Astrocyte (in vitro differentiated cells and primary cell): ENCODE results near the gene MAEA. TPM values are rescaled to one million over a fixed set of nuclear protein-coding genes. Genes with fewer than 3 reads are reported as not detected.
A peak's percentile ranks its signal among the peaks of the same experiment; 100 is the strongest.

Experiments used
- DNase-seq: peaks from one replicate; pipeline ENCODE4 v3.0.0-alpha.2; 2010; ENCODE audit warnings: low read depth
- FAIRE-seq: peaks from 2 replicates; lab custom pipeline; 2011; peaks lifted over from hg19 to GRCh38; lab: Jason Lieb, UNC
- H2AFZ ChIP-seq: 2 replicates; pipeline ENCODE4 v1.6.0; 2012; ENCODE audit warnings: low read depth, low read length, inconsistent platforms
- H3K27ac ChIP-seq: 2 replicates; pipeline ENCODE4 v1.5.1; 2011; ENCODE audit warnings: low read depth, low read length, inconsistent platforms
- H3K27me3 ChIP-seq: 2 replicates; pipeline ENCODE4 v1.6.0; 2011; ENCODE audit warnings: low read length, inconsistent platforms; ENCODE audit not compliant: insufficient read depth
- H3K36me3 ChIP-seq: 2 replicates; pipeline ENCODE4 v1.5.1; 2011; ENCODE audit warnings: low read length, inconsistent platforms; ENCODE audit not compliant: insufficient read depth
- H3K4me1 ChIP-seq: 2 replicates; pipeline ENCODE4 v1.5.1; 2011; ENCODE audit warnings: low read length, inconsistent platforms; ENCODE audit not compliant: insufficient read depth
- H3K4me2 ChIP-seq: 2 replicates; pipeline ENCODE4 v1.6.0; 2012; ENCODE audit warnings: low read length, inconsistent platforms
- H3K4me3 ChIP-seq: 2 replicates; pipeline ENCODE4 v1.5.1; 2011; ENCODE audit warnings: low read depth, mild to moderate bottlenecking, low read length, inconsistent platforms; ENCODE audit not compliant: insufficient read depth
- H3K79me2 ChIP-seq: 2 replicates; pipeline ENCODE4 v1.6.0; 2012; ENCODE audit warnings: mild to moderate bottlenecking, low read length, inconsistent platforms; ENCODE audit not compliant: insufficient read depth
- H3K9ac ChIP-seq: 2 replicates; pipeline ENCODE4 v1.6.0; 2012; ENCODE audit warnings: mild to moderate bottlenecking, low read length, inconsistent platforms
- H3K9me3 ChIP-seq: 2 replicates; pipeline ENCODE4 v1.5.1; 2012; ENCODE audit warnings: low read depth, mild to moderate bottlenecking, low read length, inconsistent platforms; ENCODE audit not compliant: insufficient read depth
- H4K20me1 ChIP-seq: 2 replicates; pipeline ENCODE4 v1.6.0; 2012; ENCODE audit warnings: low read length, inconsistent platforms; ENCODE audit not compliant: insufficient read depth
- H3K27ac Mint-ChIP-seq: one replicate; pipeline ENCODE4 v1.8.0; 2021; ENCODE audit warnings: mild to moderate bottlenecking, mixed read lengths; ENCODE audit not compliant: unreplicated experiment
- H3K27me3 Mint-ChIP-seq: one replicate; pipeline ENCODE4 v1.8.0; 2021; ENCODE audit warnings: low read depth, mixed read lengths; ENCODE audit not compliant: unreplicated experiment
- H3K36me3 Mint-ChIP-seq: one replicate; pipeline ENCODE4 v1.8.0; 2021; ENCODE audit warnings: low read depth, mixed read lengths; ENCODE audit not compliant: unreplicated experiment
- H3K4me1 Mint-ChIP-seq: one replicate; pipeline ENCODE4 v1.8.0; 2021; ENCODE audit warnings: low read depth, mixed read lengths; ENCODE audit not compliant: unreplicated experiment
- H3K4me3 Mint-ChIP-seq: one replicate; pipeline ENCODE4 v1.8.0; 2021; ENCODE audit warnings: mild to moderate bottlenecking, moderate library complexity, mixed read lengths; ENCODE audit not compliant: unreplicated experiment
- H3K9me3 Mint-ChIP-seq: one replicate; pipeline ENCODE4 v1.8.0; 2021; ENCODE audit warnings: mild to moderate bottlenecking, mixed read lengths; ENCODE audit not compliant: unreplicated experiment
- EZH2 ChIP-seq: IDR thresholded peaks from 2 replicates; pipeline ENCODE4 v1.6.1; 2012; ENCODE audit warnings: mild to moderate bottlenecking, low read length, inconsistent platforms; ENCODE audit not compliant: insufficient read depth
- total RNA-seq: library from RNA; stranded (reverse); gene quantifications from 2 replicates; pipeline ENCODE4 v1.2.1, GENCODE V29; 2021
- TF ChIP-seq, protein P1 (sequence below): IDR thresholded peaks from 2 replicates; pipeline ENCODE4 v1.5.1; 2011; ENCODE audit warnings: low read depth, mild to moderate bottlenecking, inconsistent platforms, low read length, moderate library complexity; ENCODE audit not compliant: insufficient read depth

Gene MAEA
- total RNA-seq, 1 donor from 2014 or later: 79.3 TPM

DNA sequence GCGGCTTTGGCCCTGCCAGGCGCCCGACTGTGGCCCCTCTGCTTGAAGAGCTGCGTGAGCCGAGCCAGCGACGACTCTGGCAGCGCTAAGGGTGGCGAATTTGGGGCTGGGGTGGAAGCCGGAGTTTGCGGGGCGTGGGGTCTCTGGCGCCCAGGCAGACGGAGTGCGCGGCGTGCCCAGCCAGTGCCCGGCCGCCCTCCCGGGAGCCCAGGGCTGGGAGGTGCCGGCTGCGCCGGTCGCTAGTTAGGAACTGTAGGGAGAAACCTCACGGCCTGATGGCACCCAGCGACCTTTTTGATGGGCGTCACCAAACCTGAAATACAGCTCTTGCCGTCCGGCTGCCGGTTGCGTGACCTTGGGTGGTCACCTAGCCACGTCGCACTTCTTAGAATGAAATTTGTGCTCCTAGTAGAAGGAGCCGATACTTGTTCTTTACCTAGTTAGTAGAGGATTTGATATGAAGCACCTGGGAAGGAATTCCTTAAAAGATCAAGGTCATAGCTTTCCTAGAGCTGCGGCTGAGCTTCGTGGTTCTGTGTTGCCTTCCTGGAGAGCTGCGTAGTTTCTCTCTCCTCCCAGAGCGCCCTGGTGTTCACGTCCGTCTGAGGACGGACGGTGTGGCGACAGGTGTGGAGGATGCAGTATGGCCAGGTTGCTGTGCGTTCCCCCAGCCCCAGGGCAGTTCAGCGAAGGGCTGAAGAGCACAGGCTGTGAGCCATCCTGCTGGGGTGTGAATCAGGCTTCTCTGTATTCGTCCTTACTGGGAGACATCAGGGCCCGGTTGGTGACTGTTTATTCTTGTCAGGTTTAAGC is 680 bp downstream of the MAEA start:
- Histone ChIP-seq H3K4me1 (peaks cover 27% of the 10 kb centered on the region), H2AFZ (peak overlapping the region; percentile 89), H3K36me3 (no peaks in the 10 kb centered on the region), H3K27ac (peak overlapping the region; percentile 90), H3K79me2 (peaks cover 57% of the 10 kb centered on the region), H3K9ac (peak overlapping the region; percentile 97), H3K4me3 (peak overlapping the region; percentile 93), H3K9me3 (no peaks in the 10 kb centered on the region), H3K27me3 (no peaks in the 10 kb centered on the region), H3K4me2 (peak overlapping the region; percentile 99), H4K20me1 (peaks cover 46% of the 10 kb centered on the region)
- Mint-ChIP-seq H3K4me3 (peak overlapping the region; percentile 97), H3K4me1 (peaks cover 35% of the 10 kb centered on the region), H3K27ac (peak overlapping the region; percentile 93), H3K9me3 (peaks cover 5% of the 10 kb centered on the region), H3K36me3 (peaks cover 3% of the 10 kb centered on the region), H3K27me3 (no peaks in the 10 kb centered on the region)
- FAIRE-seq (no peak), DNase-seq (no peak)
- TF ChIP-seq, protein P1, sequence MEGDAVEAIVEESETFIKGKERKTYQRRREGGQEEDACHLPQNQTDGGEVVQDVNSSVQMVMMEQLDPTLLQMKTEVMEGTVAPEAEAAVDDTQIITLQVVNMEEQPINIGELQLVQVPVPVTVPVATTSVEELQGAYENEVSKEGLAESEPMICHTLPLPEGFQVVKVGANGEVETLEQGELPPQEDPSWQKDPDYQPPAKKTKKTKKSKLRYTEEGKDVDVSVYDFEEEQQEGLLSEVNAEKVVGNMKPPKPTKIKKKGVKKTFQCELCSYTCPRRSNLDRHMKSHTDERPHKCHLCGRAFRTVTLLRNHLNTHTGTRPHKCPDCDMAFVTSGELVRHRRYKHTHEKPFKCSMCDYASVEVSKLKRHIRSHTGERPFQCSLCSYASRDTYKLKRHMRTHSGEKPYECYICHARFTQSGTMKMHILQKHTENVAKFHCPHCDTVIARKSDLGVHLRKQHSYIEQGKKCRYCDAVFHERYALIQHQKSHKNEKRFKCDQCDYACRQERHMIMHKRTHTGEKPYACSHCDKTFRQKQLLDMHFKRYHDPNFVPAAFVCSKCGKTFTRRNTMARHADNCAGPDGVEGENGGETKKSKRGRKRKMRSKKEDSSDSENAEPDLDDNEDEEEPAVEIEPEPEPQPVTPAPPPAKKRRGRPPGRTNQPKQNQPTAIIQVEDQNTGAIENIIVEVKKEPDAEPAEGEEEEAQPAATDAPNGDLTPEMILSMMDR: no peak
- TF ChIP-seq EZH2: no peak

DNA sequence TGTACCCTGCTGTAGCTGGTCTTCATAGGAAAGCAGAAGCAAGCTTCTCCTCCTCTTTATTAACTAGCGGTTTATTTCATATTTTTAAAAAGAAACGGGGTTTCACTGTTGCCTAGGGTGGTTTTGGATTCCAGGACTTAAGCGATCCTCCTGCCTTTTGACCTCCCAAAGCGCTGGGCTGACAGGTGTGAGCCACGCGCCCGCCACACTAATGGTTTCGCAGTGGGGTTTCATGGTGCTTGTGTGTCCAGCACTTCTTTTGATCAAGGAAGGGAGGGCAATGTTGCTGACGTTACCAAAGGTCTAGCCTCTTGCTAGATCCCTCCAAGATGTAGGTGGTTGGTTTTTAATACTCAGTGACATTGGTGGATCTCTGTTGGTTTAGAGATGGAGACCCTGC is 1.4 kb downstream of the MAEA start:
- Histone ChIP-seq H3K4me3 (peak overlapping the region; percentile 93), H3K27me3 (no peaks in the 10 kb centered on the region), H2AFZ (no peak overlapping the region), H4K20me1 (peaks cover 48% of the 10 kb centered on the region), H3K36me3 (no peaks in the 10 kb centered on the region), H3K79me2 (peaks cover 58% of the 10 kb centered on the region), H3K9me3 (no peaks in the 10 kb centered on the region), H3K4me1 (peaks cover 27% of the 10 kb centered on the region), H3K4me2 (peak overlapping the region; percentile 99), H3K9ac (peak overlapping the region; percentile 97), H3K27ac (peak overlapping the region; percentile 90)
- Mint-ChIP-seq H3K4me3 (peak overlapping the region; percentile 97), H3K27ac (peak overlapping the region; percentile 34), H3K9me3 (peaks cover 4% of the 10 kb centered on the region), H3K36me3 (peaks cover 3% of the 10 kb centered on the region), H3K27me3 (no peaks in the 10 kb centered on the region), H3K4me1 (peaks cover 35% of the 10 kb centered on the region)
- DNase-seq (no peak), FAIRE-seq (peak; percentile 49)
- TF ChIP-seq, protein P1: no peak
- no peak for TF ChIP-seq EZH2
